GM18520 (cell line): ENCODE measurements around the gene PSPN.

Experiments
- ATAC-seq: cut with Tn5 transposase; IDR thresholded peaks from one replicate; pipeline ENCODE4 v1.9.1; 2021; ENCODE audit not compliant: unreplicated experiment

Gene PSPN, protein sequence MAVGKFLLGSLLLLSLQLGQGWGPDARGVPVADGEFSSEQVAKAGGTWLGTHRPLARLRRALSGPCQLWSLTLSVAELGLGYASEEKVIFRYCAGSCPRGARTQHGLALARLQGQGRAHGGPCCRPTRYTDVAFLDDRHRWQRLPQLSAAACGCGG

GRCh38 chr19:6375411-6376010, at the start of gene PSPN:
TSS of gene PSPN (minus strand) at chr19:6375933. CDS start at chr19:6375849, 84 bp downstream.
- no peak for ATAC-seq

- ATAC-seq = peak; percentile 88
Measured at GRCh38 chr19:6424939-6425731, 49.4 kb upstream of the PSPN start.

DNA sequence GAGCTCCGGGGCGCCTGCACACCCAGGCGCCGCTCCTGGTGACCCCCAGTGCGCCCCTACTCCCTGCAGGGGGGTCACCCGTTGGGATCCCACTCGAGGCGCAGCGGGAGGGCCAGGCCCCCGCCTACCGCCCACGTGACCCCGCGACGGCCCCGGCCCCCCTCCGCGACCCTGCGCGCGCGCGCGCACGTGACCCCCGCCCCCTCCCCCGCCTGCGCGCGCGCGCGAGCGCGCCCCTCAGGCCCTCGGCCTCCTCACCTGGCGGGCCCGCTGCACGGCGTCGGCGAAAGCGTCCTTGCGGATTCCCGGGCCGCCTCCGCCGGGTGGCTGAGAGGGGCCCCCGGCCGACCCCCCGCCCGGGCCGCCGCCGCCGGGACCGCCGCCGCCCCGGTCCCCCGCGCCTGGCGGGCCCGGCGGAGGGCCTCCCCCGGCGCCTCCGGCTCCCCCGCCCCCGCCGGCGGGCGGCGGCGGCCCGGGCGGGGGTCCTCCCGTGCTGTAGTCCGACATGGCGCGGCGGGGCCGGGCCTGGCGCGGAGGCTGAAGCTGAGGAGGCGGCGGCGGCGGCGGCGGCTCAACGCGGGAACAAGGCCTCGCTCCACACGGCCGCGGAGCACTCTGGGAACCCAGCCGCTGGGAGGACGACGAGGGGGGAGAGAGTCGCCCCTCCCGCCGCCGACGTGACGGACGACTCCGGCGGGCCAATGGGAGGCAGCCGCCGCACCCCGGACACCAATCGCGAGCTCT, 48.6 kb upstream of the PSPN start, which contains the start of gene KHSRP:
Gene KHSRP (minus strand): TSS at position 617 of the 744 bp plus-strand sequence. CDS start 110 bp downstream, at position 507.
- no peak for ATAC-seq

DNA sequence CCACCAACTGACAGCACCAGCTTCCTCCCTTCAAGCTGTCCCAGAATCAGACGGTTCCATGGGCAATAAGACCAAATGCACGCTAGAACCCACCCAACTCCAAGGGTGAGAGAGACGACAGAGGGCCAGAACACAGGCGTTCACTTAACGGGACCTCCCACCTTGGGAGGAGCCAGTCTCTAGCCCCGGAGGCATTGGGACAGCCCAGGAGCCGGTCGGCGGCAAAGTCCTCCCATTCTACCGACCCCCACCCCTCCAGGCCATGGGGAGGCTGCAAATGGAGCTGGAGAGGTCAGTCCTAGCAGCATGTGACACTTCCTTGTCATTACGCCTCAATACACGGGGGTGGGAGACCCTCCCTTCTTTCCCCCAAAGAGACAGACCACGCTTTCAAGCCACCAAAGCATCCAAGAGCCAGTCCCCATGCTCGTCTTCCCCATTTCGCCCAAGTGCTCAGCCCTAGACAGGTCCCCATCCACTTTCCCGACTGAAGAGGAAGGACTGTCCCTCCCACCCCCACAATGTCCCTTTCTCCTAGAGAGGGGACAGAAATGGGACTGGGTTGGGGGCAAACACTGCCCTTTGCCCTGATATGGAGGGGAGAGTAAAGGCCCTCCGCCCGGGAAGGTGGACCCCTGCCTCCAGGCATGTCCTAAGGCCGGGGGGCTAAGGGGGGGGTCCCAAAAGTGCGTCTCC, 47.9 kb upstream of the PSPN start:
- no peak for ATAC-seq

- no peak for ATAC-seq
Measured at GRCh38 chr19:6421075-6422014, 45.6 kb upstream of the PSPN start.

DNA sequence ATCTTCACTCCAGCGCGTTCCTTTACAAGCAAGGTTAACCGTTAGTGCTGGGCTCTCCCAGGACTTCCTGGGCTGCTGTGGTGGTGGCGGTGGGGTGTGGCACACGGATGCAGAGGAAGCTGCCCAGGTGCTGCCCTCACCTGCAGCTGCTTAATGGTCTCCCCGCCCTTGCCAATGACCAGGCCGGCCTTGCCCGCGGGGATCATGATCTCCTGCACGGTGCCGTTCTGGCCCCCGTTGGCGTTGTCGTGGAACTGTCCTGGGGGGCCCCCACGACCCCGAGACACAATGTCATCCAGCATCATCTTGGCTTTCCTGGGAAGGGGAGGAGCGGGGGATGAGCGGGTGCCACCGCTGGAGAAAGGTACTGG, 42.8 kb upstream of the PSPN start:
- ATAC-seq = no peak

DNA sequence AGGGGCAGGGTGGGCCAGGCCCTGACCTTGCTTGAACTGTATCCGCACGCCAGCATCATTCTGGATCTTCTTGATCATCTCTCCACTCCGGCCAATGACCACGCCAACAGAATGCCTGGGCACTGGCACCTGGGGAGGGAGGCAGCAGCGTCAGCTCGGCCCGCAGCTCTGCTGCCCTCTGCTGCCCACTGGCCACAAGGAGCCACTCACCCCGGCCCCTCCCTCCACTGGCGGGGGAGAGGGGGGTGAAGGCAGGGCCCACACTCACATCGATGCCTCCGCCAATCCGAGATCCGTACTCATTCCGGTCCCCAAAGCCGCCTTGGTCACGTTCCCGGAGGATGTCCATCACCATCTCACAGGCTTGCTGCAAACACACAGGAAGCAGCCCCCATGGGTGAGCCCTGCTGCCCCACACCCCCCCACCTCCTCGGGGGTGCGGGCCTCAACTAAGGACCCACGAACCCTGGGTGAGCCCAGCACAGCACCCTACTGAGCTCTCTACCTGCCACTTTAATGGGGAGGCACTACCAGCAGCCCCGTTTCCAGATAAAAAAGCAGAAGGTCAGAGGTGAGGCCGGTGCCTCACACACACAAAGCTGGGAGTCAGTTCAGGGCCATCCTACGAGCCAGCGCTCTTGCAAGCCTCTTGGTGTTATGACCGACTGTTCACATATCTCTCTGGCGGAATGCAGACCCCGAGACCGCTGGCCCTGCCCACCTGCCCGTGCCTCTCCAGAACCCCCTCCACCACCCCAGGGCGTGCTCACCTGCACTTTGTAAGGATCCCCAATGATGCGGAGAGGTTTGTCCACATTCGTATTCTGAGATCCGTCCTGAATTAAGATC, 42.2 kb upstream of the PSPN start:
- ATAC-seq = no peak

DNA sequence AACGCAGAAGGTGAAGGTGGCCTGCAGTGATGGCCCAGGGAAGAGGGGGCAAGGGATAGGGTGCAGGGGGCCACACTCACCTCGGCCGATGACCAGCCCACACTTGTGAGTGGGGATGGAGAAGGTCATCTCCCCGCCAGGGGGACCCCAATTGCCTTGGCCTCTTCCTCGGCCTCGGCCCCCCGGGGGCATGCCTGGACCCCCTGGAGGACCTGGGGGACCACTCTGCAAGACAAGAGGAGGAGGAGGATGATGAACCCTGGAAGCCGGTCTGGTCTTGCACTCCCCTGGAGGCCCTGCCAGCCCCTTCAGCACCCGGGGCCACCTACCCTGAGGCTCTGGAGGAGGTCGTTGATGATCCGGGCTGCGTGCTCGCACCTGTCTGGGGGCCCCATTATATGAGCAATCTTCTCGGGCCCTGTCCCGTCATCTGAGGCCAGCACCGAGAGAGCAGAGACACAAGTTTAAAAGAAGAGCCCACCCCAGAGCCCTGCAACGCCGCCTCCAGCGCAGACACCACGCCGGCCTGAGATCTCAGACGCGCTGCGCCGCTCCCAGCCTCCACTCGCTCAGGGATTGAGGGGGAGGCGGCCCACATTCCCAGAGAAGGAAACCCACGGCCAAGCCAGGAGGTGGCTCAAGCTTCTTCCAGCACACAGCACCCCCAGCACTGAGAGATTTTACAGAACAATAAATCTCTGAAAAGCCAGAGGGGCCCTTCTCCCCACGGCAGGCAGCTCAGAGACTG, 41.1 kb upstream of the PSPN start:
- ATAC-seq = no peak

DNA sequence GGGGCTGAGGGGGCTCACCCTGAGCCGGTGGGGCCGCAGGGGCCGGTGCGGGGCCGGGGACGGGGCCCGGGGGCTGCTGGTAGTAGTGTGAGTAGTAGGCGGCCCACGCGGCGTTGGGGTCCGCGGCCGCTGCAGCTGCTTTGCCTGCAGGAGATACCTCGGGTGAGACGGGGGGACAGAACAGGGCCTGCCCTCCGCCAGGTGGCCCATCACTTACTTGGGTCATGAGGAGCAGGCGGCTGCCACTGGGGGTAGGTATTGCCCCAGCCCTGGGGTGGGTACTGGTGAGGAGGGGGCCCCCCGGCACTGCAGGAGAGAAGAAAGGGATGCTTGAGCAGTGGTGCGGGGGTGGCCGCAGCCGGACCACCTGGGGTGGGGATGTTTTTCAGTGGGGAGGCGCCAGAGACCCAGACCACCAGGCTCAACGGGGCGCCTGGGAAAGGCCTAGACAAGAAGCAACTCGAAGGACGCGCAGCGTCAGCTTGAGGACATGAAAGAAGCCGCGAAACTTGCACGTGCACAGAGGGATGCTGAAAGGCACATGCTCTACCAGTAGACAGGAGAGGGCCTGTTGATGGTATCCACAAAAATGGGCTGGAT, 40.0 kb upstream of the PSPN start:
- ATAC-seq = no peak

DNA sequence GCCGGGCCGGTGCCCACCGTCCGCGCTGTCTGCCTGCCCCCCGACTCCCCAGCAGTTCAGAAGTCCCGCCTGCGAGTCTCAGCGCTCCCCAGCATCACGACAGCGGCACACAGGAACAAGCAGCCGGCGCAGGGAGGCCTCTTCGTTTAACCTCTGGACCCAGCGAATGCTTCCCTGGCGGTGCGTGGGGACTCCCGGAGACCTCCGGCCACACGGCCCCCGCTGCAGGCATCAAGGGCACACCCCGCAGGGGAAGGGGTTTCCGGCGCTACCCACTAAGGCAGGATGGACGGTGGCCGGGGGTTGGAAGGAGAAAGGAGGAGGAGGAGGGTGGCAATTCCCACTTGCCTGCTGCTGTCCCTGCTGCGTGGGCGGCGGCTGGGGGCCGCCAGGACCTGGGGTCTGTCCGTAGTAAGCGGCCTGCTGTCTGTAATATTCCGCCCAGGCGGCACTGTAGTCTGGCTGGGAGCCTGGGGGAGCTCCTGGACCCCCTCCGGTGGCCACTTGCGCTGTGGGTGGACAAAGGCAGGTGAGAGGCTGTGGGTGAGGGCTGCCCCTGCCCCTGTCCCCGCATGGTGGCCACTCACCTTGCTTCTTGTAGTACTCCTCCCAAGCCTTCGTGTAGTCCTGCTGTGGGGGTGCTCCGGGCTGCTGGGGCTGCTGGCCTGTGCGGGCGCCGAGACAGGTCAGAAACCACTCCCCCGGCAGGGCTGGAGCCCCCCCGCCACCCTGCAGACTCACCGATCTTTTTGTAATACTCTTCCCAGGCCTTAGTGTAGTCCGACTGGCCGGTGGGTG, 39.3 kb upstream of the PSPN start:
- no peak for ATAC-seq

DNA sequence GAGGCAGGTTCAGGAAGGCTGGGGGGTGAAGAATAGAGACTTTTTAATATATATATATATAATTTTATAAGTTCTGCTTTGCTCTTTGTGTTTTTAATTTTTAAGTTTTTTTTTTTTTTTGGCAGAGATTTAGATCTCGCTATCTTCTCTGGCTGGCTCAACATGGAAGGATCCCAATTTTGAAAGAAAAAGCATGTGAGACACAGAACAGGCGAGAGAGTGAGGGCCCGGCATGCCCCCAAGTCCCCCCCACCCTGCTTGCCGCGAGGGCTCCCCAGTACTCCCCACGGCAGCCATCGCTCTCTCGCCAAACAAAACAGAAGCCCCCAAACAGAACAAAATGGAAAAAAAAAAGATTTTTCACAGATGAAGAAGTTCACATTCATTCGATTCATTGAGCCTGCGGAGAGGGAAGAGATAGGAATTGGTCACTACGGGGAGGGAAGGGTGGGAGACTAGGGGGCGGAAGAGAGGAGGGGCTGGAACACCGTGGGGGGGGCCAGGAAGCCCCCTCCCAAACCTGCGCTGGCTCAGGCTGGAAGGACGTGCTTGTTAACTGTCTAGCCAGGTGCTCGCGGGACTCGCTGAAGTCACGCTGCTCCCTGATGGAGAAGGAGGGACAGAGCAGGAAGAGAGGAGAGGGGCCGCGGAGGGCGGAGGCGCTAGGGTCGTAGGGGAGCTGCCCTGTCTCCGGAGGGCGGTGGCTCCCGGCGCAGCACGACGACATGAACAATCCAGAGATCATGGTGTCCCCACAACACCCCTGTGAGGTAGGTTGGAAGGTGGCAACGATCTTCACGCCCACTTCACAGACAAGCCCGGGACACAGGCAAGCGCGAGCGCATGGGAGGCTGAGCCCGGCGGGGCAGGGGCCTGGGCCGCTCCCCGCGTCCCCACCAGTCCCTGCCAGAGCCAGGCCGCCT, 38.2 kb upstream of the PSPN start:
- ATAC-seq = no peak

DNA sequence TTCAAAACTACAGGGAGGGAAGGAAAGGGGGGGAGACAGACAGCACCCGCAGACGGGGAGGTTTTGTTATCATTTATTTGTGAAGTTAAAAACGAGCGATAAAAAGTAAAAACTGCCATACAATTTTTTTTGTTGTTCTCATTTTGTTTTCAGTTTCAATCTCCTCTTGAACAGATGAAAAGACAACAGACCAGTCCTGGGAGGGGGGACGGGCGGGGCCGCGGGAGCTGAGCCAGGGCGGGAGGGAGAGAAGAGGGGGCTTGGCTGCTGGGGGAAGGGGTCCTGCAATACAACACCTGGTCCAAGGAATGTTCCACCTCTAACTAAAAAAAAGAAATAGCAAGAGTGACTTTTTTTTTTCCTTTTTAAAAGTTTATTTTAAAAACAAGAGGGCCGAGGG, 37.6 kb upstream of the PSPN start:
- ATAC-seq = no peak

- ATAC-seq = no peak
Measured at GRCh38 chr19:6412447-6413091, 36.8 kb upstream of the PSPN start.

DNA sequence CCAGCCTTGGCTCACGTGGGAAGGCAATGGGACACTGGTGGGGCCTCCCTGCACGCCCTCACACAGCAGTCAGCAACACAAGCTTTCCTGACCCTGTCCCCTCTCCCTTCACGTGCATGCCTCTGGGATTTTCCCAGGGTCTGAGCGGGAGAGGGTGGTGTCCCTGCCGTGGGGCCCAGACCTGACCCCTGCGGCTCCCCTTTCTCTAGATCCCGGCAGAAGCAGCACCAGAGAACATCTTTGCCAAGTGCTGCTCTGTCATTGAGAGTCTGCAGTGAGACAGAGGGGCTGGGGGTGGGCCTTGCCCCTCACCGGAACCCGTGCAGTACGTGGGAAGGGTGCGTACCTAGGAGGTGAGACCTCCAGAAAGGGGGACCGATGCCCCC, 36.3 kb upstream of the PSPN start:
- no peak for ATAC-seq

- ATAC-seq = no peak
Measured at GRCh38 chr19:6409346-6409745, 33.6 kb upstream of the PSPN start.

DNA sequence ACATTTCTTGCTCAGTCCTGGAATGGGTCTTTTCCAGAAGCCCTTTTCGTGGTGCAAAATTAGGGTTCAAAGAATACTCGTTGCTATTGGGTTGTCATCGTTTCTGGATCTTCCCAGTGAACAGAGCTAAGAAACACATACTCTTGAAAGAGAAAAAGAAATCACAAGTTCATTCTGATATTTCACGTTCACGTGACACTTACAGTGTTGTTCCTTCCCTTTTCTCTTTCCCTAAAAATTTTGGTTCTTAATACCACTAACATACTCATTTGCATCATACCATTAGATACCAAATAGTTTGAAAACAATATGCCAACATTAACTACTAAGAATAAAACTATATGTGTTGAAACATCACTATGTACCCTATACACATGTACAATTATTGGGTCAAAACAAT, 30.7 kb upstream of the PSPN start:
- no peak for ATAC-seq
